Stimulated activated naive CD8-positive, alpha-beta T cell treated with anti-CD3 and anti-CD28 coated beads, Interleukin-15, Interleukin-2, amounts not matched to agents 100 ng/mL and 50 ng/mL, for 24 hours (primary cell): ENCODE results near the gene RWDD3.

Source experiments
- H3K27ac Mint-ChIP-seq: one replicate; pipeline ENCODE4 v1.8.0; 2021; ENCODE audit warnings: mild to moderate bottlenecking, mixed read lengths
- H3K27me3 Mint-ChIP-seq: one replicate; pipeline ENCODE4 v1.8.0; 2021; ENCODE audit warnings: mixed read lengths
- H3K36me3 Mint-ChIP-seq: one replicate; pipeline ENCODE4 v1.8.0; 2021; ENCODE audit warnings: low read depth, mixed read lengths
- H3K4me1 Mint-ChIP-seq: one replicate; pipeline ENCODE4 v1.8.0; 2021; ENCODE audit warnings: low read depth, mixed read lengths
- H3K4me3 Mint-ChIP-seq: one replicate; pipeline ENCODE4 v1.8.0; 2021; ENCODE audit warnings: mild to moderate bottlenecking, mixed read lengths
- H3K9me3 Mint-ChIP-seq: one replicate; pipeline ENCODE4 v1.8.0; 2021; ENCODE audit warnings: mixed read lengths

Gene RWDD3

DNA sequence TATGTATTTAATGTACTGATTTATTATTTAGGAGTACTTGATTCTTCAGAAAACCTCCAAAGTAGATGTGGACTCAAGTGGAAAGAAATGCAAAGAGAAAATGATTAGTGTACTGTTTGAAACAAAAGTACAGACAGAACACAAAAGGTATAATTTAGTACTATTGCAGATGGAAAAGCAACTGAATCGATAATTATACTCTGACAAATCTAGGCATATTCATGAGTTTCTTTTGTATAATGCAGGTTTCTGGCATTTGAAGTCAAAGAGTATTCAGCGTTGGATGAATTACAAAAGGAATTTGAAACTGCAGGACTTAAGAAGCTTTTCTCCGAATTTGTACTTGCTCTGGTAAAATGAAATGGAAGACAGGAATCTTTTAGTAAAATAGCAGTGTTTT is 12.5 kb downstream of the RWDD3 start:
- H3K4me3 Mint-ChIP-seq = no peak overlapping the region
- peaks cover 6% of the 10 kb centered on the region for H3K9me3 Mint-ChIP-seq
- no peak overlapping the region for H3K27ac Mint-ChIP-seq
- no peaks in the 10 kb centered on the region for H3K27me3 Mint-ChIP-seq
- peaks cover 32% of the 10 kb centered on the region for H3K36me3 Mint-ChIP-seq
- H3K4me1 Mint-ChIP-seq = peaks cover 13% of the 10 kb centered on the region

DNA sequence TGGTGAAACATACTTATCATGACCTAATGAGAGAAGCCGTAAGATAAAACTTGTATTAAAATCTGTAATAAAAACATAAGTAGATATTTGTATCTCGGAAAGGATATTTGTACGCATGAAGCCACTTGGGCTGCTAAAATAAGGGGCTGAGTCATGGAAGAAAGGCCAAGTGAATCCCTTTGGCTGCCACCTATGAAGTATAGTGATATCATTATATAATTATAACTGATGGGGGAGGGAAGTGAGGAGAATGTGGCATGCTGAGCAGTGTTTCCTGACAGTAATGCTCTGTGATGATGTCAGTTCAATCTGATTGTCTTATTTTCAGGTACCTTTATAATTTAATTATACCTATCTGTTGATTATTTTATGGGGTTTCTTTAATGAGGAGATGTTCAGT is 13.6 kb downstream of the RWDD3 start:
- Mint-ChIP-seq H3K27ac (no peak overlapping the region), H3K36me3 (peaks cover 34% of the 10 kb centered on the region)

DNA sequence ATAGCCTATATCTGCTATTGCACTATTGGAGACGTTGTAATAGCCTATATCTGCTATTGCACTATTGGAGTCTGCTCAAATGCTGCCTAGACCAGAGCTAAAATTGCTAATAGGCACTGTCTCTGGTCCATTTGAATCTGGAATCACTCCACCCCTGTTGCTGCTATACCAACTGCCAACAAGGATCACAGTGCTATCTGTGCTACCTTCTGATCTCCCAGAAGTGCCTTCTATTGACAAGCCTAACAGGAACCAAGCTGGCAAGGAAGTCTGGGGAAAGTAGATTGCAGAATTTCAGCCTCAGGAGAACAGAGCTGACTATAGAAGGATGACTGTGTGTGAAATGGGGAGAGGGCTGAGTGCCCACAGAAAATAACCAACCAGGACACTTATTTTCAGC is 15.9 kb downstream of the RWDD3 start:
- no peaks in the 10 kb centered on the region for H3K9me3 Mint-ChIP-seq
- H3K27ac Mint-ChIP-seq = no peak overlapping the region
- H3K36me3 Mint-ChIP-seq = peaks cover 30% of the 10 kb centered on the region
- H3K4me3 Mint-ChIP-seq = no peak overlapping the region
- no peaks in the 10 kb centered on the region for H3K27me3 Mint-ChIP-seq
- H3K4me1 Mint-ChIP-seq = peaks cover 2% of the 10 kb centered on the region

More for the DNA sequence above, 13.6 kb downstream of the RWDD3 start:
- no peaks in the 10 kb centered on the region for H3K27me3 Mint-ChIP-seq
- H3K4me3 Mint-ChIP-seq = no peak overlapping the region
- H3K9me3 Mint-ChIP-seq = no peaks in the 10 kb centered on the region
- H3K4me1 Mint-ChIP-seq = peaks cover 13% of the 10 kb centered on the region

DNA sequence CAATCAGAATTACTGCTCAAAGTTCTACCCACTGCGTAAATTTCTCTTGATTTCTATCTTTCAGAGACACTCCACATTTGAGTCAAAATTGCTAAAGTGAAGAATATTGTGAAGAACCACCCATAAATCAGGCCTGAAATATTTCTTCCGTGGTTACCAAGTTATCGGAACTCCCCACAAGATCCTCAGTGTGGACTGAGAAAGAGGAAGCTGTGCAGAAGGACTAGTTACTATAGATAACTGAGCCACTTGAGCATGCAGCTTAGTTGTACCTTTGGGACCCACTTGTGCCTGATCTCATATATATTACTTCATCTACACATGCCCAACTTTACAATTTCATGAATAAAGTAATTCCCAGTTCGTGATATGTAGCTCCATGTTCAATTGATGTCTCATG is 18.4 kb downstream of the RWDD3 start:
- Mint-ChIP-seq H3K27me3 (no peaks in the 10 kb centered on the region), H3K27ac (no peak overlapping the region), H3K4me1 (no peaks in the 10 kb centered on the region), H3K36me3 (peaks cover 25% of the 10 kb centered on the region), H3K4me3 (no peak overlapping the region), H3K9me3 (no peaks in the 10 kb centered on the region)

DNA sequence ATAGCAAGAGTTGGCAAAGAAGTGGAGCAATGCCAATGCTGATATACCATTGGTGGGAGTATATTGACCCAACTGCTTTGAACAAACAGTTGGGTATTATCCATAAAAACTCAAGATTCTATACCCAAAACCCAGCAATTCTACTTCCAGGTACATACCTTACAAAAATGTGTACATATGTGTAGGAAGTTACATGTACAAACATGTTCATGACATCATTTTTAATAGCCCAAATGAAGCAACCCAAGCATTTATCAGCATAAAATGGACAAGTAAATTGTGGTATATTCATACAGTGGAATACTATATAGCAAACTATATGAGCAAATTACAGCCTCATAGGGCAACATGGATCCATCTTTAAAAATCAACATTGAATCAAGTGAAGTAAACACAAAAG is 20.9 kb downstream of the RWDD3 start:
- Mint-ChIP-seq H3K27ac (no peak overlapping the region), H3K4me1 (no peaks in the 10 kb centered on the region), H3K9me3 (no peaks in the 10 kb centered on the region), H3K27me3 (no peaks in the 10 kb centered on the region), H3K36me3 (peaks cover 25% of the 10 kb centered on the region), H3K4me3 (no peak overlapping the region)

DNA sequence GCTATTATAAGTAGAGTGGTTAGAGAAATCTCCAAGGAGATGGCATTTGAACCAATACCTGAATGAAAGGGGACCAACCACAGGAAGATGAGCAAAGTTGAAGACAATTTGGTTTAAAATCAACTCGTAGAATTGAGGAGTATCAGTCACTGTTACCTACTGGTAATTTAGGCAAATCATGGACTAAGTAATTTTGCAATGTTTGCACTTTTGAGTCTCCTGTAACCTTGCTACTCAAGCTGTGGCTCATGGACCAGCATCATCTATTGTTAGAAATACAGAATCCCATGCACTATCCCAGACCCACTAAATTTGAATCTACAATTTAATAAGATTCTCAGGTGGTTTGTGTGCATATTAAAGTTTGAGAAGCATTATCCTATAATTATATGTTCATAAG is 21.8 kb downstream of the RWDD3 start:
- no peaks in the 10 kb centered on the region for H3K9me3 Mint-ChIP-seq
- no peak overlapping the region for H3K27ac Mint-ChIP-seq
- H3K4me3 Mint-ChIP-seq = no peak overlapping the region
- peaks cover 25% of the 10 kb centered on the region for H3K36me3 Mint-ChIP-seq
- H3K4me1 Mint-ChIP-seq = no peaks in the 10 kb centered on the region
- no peaks in the 10 kb centered on the region for H3K27me3 Mint-ChIP-seq

DNA sequence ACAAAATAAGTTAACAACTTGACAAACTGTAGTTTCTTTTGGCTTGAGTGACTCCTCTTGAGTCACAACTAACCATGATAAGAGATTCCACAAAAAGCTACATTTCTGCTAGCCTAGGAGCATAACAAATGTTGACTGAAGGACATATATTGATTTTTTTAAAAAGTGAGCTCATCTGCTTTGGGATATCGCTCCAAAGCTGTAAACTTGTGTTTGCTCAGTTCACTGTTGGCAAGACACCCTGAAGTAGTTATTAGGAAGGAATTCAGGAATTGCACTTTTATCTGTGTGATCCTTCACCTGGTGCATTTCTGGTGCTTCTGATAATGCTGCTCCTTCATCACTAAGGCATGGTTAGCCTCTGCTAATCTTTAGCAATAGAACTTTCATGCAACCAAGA is 23.7 kb downstream of the RWDD3 start:
- Mint-ChIP-seq H3K36me3 (peaks cover 11% of the 10 kb centered on the region), H3K4me1 (no peaks in the 10 kb centered on the region), H3K4me3 (no peak overlapping the region), H3K27ac (no peak overlapping the region), H3K27me3 (no peaks in the 10 kb centered on the region), H3K9me3 (no peaks in the 10 kb centered on the region)

DNA sequence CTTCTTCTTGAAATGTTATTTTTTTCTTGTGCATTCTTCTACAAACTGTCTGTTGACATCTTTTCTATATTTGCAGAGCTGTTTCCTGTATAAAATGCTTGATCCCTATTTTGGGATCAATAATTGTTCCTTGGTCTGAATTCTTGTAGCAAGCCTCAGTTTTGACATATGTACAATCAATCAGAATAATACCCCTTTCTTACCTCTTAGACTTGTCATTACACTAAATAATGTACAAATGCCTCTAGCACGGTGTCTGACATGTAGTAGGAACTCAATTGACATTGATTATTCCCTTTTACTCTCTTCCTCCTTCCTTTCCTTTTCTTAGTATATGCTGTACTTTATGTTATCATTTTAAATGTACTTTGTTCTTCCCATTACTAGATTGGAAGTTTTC is 25.2 kb downstream of the RWDD3 start:
- H3K9me3 Mint-ChIP-seq = no peaks in the 10 kb centered on the region
- no peak overlapping the region for H3K27ac Mint-ChIP-seq

DNA sequence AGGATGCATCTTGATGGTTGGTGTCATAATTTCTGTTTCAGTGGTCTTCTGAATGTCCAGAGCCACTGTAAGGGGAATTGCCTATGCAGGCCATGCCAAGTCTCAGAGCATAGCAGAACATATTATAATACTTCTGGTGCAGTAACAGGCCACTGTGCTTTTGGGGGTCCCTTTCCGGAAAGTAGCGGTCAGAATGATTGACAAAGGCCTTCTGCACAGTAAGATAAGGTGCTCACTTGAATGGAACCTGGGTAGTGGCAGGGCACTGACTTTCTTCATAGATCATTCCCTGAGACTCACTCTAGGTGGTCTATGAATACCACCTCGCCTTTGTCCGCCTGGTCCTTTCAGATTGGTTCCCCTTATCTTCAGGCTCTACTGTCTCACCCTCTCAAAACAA is 28.9 kb downstream of the RWDD3 start:
- no peaks in the 10 kb centered on the region for H3K9me3 Mint-ChIP-seq
- no peak overlapping the region for H3K27ac Mint-ChIP-seq
- H3K27me3 Mint-ChIP-seq = peaks cover 10% of the 10 kb centered on the region
- no peaks in the 10 kb centered on the region for H3K4me1 Mint-ChIP-seq
- no peaks in the 10 kb centered on the region for H3K36me3 Mint-ChIP-seq
- H3K4me3 Mint-ChIP-seq = no peak overlapping the region

More for the DNA sequence above, 25.2 kb downstream of the RWDD3 start:
- Mint-ChIP-seq H3K27me3 (no peaks in the 10 kb centered on the region), H3K36me3 (peaks cover under 1% of the 10 kb centered on the region), H3K4me1 (no peaks in the 10 kb centered on the region), H3K4me3 (no peak overlapping the region)

DNA sequence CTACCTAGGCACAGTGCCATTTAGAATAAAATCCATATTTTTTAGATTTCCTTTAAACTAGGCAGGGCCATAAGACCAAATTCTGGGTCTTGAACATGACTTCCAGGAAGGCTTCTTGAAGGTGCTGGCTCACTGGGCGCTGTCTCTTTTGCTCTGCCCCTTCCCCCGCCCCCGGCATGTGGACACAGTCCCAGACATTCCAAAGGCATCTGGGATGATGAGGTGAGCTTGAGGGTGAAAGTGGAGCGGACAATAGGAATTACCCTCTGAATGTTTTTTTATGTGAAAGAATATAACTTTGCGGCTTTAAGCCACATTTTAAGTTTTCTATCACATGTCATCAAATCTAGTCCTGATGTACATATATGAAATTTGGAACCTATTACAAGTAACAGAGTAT is 29.4 kb downstream of the RWDD3 start:
- Mint-ChIP-seq H3K9me3 (no peaks in the 10 kb centered on the region), H3K27me3 (peaks cover 10% of the 10 kb centered on the region), H3K4me3 (no peak overlapping the region), H3K36me3 (no peaks in the 10 kb centered on the region), H3K4me1 (no peaks in the 10 kb centered on the region), H3K27ac (no peak overlapping the region)

DNA sequence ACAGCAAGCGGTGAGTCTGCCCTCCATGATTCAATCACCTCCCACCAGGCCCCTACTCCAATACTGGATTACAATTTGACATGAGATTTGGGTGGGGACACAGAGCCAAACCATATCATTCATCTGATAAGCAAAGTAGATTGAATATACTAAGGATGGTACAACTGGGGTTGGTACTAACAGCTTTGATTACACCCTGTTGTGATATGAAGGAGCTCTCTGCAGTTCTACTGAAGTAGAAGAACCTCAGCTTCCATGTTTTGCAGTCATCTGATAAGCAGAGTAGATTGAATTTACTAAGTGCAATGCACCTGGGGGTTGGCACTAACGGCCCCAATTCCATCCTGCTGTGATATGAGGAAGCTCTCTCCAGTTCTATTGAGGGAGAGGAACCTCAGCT is 31.1 kb downstream of the RWDD3 start:
- Mint-ChIP-seq H3K36me3 (no peaks in the 10 kb centered on the region), H3K27me3 (peaks cover 15% of the 10 kb centered on the region), H3K4me3 (no peak overlapping the region), H3K4me1 (no peaks in the 10 kb centered on the region), H3K9me3 (no peaks in the 10 kb centered on the region), H3K27ac (no peak overlapping the region)

DNA sequence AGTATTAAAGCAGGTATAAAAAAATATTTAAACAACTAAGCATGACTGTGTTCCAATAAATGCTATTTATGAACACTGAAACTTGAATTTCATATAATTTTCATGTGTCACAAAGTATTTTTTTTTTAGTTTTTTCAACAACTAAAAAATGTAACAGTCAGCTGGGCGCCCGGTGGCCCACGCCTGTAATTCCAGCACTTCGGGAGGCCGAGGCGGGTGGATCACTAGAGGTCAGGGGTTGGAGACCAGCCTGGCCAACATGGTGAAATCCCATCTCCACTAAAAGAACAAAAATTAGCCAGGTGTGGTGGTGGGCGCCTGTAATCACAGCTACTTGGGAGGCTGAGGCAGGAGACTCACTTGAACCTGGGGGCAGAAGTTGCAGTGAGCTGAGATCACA is 42.4 kb downstream of the RWDD3 start:
- Mint-ChIP-seq H3K4me3 (no peak overlapping the region), H3K9me3 (peaks cover 6% of the 10 kb centered on the region), H3K27me3 (peaks cover 5% of the 10 kb centered on the region), H3K4me1 (no peaks in the 10 kb centered on the region), H3K27ac (no peak overlapping the region), H3K36me3 (no peaks in the 10 kb centered on the region)

DNA sequence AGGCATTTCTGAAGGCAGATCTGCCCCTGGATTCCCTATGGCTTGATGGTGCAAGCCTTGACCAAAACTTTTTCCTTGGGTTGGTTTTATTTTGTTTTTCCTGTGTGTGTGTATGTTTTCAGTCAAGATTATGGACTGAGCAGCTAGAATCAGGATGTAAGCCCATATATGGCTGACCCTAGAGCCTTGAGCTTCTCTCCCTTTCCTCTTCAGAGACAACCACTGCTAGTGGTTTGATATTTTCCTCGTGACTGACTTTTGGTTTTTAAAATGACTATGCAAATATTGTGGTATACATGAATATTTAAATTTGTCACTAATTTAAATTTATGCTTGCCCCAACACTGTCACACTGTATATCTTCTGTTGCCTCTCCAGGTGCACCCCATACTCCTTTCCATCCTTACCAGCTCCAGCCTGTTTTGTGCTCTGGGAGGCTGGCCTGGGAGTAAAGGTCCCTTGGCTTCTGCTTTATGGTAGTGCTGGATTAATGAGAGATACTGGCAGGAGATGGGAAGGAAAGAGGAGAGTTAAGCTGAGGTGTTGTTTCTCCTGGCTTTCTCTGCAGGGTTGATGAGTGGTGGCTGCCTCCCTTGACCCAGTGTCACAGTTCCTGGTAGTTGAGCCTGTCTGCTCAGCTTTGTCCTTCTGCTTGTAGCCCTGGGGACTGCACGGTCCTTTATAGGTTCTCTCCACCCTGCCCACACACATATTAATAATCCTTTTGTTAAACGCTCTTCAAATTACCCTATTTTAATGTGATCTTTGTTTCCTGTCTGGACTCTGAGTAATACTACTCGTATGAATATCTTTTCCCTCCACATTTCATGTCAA is 44.4 kb downstream of the RWDD3 start:
- no peaks in the 10 kb centered on the region for H3K36me3 Mint-ChIP-seq
- H3K27ac Mint-ChIP-seq = no peak overlapping the region
- no peaks in the 10 kb centered on the region for H3K4me1 Mint-ChIP-seq
- no peaks in the 10 kb centered on the region for H3K9me3 Mint-ChIP-seq
- H3K4me3 Mint-ChIP-seq = no peak overlapping the region
- H3K27me3 Mint-ChIP-seq = peaks cover 4% of the 10 kb centered on the region

DNA sequence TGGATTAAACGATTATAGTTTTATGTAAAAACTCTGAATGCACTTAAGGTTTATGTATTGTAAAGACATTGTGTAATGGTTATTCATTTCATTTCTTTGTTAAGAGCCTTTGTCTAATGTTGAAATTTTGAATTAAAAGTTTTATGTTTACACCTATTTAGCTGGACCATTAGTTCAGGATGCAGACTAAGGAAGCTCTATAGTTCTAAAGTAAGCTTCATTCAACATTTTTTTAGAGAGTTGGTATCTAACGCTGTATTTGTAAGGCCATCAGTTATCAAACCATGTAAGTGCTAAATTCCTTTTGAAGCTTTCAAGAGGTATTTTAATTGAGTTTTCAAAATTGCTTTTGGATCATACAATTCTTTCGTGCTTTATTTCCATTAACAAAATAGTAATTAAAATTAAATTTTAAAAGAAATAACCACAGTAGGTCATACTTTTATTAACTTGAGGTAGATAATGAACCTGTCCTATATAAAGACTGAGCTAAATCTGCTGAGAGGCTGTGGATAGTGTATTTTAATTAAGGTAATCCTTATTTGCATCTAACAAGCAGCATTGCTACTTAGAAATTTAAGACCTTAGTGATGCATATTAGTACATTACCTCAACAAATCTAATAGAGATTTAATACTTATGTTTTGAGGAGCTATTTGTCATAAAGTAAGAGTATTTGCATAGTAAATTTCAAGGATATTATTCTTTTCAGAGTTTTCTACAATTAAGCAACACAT is 47.9 kb downstream of the RWDD3 start:
- no peak overlapping the region for H3K4me3 Mint-ChIP-seq
- H3K27me3 Mint-ChIP-seq = peaks cover 4% of the 10 kb centered on the region
- H3K4me1 Mint-ChIP-seq = no peaks in the 10 kb centered on the region
- H3K9me3 Mint-ChIP-seq = no peaks in the 10 kb centered on the region
- no peak overlapping the region for H3K27ac Mint-ChIP-seq
- H3K36me3 Mint-ChIP-seq = no peaks in the 10 kb centered on the region

DNA sequence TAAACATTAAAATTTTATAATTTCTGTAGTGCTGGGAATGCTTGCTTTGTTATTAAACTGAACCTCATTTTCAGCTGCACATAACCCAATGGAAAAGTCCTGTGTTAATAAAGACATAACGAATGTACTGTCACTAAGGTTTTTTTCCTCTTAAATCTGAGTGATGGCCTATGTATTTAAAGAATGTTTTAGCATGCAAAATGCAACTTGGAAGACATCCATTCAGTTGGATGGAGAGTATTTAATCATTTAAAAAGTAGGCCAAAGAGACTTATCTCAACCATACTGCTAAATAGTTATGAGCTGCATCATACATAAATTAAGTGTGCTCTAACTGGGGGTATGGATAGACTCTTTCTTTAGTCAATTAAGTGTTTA is 48.5 kb downstream of the RWDD3 start:
- H3K4me1 Mint-ChIP-seq = no peaks in the 10 kb centered on the region
- peaks cover 4% of the 10 kb centered on the region for H3K27me3 Mint-ChIP-seq
- H3K9me3 Mint-ChIP-seq = no peaks in the 10 kb centered on the region
- H3K36me3 Mint-ChIP-seq = no peaks in the 10 kb centered on the region
- no peak overlapping the region for H3K27ac Mint-ChIP-seq
- no peak overlapping the region for H3K4me3 Mint-ChIP-seq
